IPS-18a (cell line): ENCODE results near the gene INO80C.

ENCODE experiments used
- H3K27ac ChIP-seq: one replicate; pipeline ENCODE4 v1.5.1; 2013; ENCODE audit warnings: low read length
- H3K27me3 ChIP-seq: one replicate; pipeline ENCODE4 v1.6.1; 2013; ENCODE audit warnings: mild to moderate bottlenecking, low read length; ENCODE audit not compliant: control insufficient read depth, insufficient read depth
- H3K36me3 ChIP-seq: one replicate; pipeline ENCODE4 v1.6.1; 2013; ENCODE audit warnings: low read depth, low read length; ENCODE audit not compliant: control insufficient read depth
- H3K4me1 ChIP-seq: one replicate; pipeline ENCODE4 v1.6.1; 2013; ENCODE audit warnings: low read depth, low read length; ENCODE audit not compliant: control insufficient read depth
- H3K4me3 ChIP-seq: one replicate; pipeline ENCODE4 v1.5.1; 2013; ENCODE audit warnings: low read length
- H3K9ac ChIP-seq: one replicate; pipeline ENCODE4 v1.6.1; 2013; ENCODE audit warnings: mild to moderate bottlenecking, low read length, moderate library complexity
- H3K9me3 ChIP-seq: one replicate; pipeline ENCODE4 v1.6.1; 2013; ENCODE audit warnings: low read depth, low read length; ENCODE audit not compliant: control insufficient read depth

Gene INO80C

GRCh38 chr18:35497370-35498197, at the start of gene INO80C:
Gene INO80C, minus strand, starts transcription at chr18:35497960. Its CDS starts 86 bp downstream, at chr18:35497874.
- H3K4me3 ChIP-seq = peak within 1 kb of the TSS; percentile 81

GRCh38 chr18:35547008-35547605, 49.3 kb upstream of the INO80C start:
- Histone ChIP-seq H3K27ac (no peak overlapping the region), H3K4me3 (no peak overlapping the region), H3K36me3 (no peaks in the 10 kb centered on the region), H3K27me3 (no peaks in the 10 kb centered on the region), H3K9me3 (no peaks in the 10 kb centered on the region), H3K9ac (no peak overlapping the region), H3K4me1 (no peaks in the 10 kb centered on the region)

More at GRCh38 chr18:35497370-35498197, at the start of gene INO80C:
- Histone ChIP-seq H3K4me1 (peaks cover 18% of the 10 kb centered on the region), H3K9me3 (no peaks in the 10 kb centered on the region), H3K27me3 (no peaks in the 10 kb centered on the region), H3K36me3 (no peaks in the 10 kb centered on the region), H3K27ac (peak within 1 kb of the TSS; percentile 78), H3K9ac (peak within 1 kb of the TSS; percentile 77)

GRCh38 chr18:35542356-35542755, 44.6 kb upstream of the INO80C start:
- no peaks in the 10 kb centered on the region for H3K4me1 ChIP-seq
- no peaks in the 10 kb centered on the region for H3K36me3 ChIP-seq
- no peaks in the 10 kb centered on the region for H3K9me3 ChIP-seq
- H3K27ac ChIP-seq = no peak overlapping the region
- no peak overlapping the region for H3K4me3 ChIP-seq
- no peaks in the 10 kb centered on the region for H3K27me3 ChIP-seq
- H3K9ac ChIP-seq = no peak overlapping the region

DNA sequence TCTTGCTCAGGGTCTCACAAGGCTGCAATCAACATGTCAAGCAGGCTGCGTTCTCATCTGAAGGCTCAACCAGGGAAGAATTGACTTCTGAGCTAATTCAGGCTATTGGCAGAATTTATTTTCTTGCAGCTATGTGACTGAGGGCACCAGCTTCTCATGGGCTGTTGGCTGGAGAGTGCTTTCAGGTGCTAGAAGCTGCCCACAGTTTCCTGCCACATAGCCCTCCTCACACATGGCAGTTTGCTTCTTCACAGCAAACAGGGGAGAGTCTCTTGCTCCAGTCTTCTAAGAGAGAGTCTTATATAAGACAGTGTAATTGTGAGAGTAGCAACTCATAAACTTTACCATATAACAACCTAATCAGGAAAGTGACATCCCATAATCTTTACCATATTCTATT, 37.5 kb upstream of the INO80C start:
- Histone ChIP-seq H3K4me3 (no peak overlapping the region), H3K4me1 (no peaks in the 10 kb centered on the region), H3K9me3 (peaks cover 4% of the 10 kb centered on the region), H3K9ac (no peak overlapping the region), H3K36me3 (no peaks in the 10 kb centered on the region), H3K27me3 (no peaks in the 10 kb centered on the region), H3K27ac (no peak overlapping the region)

GRCh38 chr18:35533916-35534405, 36.2 kb upstream of the INO80C start:
- Histone ChIP-seq H3K36me3 (no peaks in the 10 kb centered on the region), H3K4me1 (no peaks in the 10 kb centered on the region), H3K27me3 (no peaks in the 10 kb centered on the region), H3K9ac (no peak overlapping the region), H3K27ac (no peak overlapping the region), H3K9me3 (peaks cover 4% of the 10 kb centered on the region), H3K4me3 (no peak overlapping the region)

GRCh38 chr18:35528749-35529274, 31.1 kb upstream of the INO80C start:
- Histone ChIP-seq H3K4me1 (peaks cover 8% of the 10 kb centered on the region), H3K9ac (no peak overlapping the region), H3K4me3 (no peak overlapping the region), H3K27me3 (no peaks in the 10 kb centered on the region), H3K36me3 (no peaks in the 10 kb centered on the region), H3K9me3 (peaks cover 4% of the 10 kb centered on the region), H3K27ac (no peak overlapping the region)

- H3K27ac ChIP-seq = no peak overlapping the region
Measured at GRCh38 chr18:35526495-35527059, 28.8 kb upstream of the INO80C start.

GRCh38 chr18:35525795-35526494, 28.2 kb upstream of the INO80C start:
- peaks cover under 1% of the 10 kb centered on the region for H3K9me3 ChIP-seq
- H3K27ac ChIP-seq = no peak overlapping the region
- H3K27me3 ChIP-seq = no peaks in the 10 kb centered on the region
- H3K4me3 ChIP-seq = no peak overlapping the region
- H3K36me3 ChIP-seq = no peaks in the 10 kb centered on the region
- H3K9ac ChIP-seq = no peak overlapping the region
- H3K4me1 ChIP-seq = peaks cover 8% of the 10 kb centered on the region

More at GRCh38 chr18:35526495-35527059, 28.8 kb upstream of the INO80C start:
- H3K9ac ChIP-seq = no peak overlapping the region
- no peaks in the 10 kb centered on the region for H3K27me3 ChIP-seq
- no peaks in the 10 kb centered on the region for H3K36me3 ChIP-seq
- H3K9me3 ChIP-seq = peaks cover 4% of the 10 kb centered on the region
- H3K4me1 ChIP-seq = peaks cover 8% of the 10 kb centered on the region
- H3K4me3 ChIP-seq = no peak overlapping the region

GRCh38 chr18:35524226-35524625, 26.5 kb upstream of the INO80C start:
- H3K9me3 ChIP-seq = no peaks in the 10 kb centered on the region
- no peaks in the 10 kb centered on the region for H3K36me3 ChIP-seq
- peaks cover 8% of the 10 kb centered on the region for H3K4me1 ChIP-seq
- no peak overlapping the region for H3K9ac ChIP-seq
- no peak overlapping the region for H3K27ac ChIP-seq
- no peaks in the 10 kb centered on the region for H3K27me3 ChIP-seq
- H3K4me3 ChIP-seq = no peak overlapping the region

- Histone ChIP-seq H3K4me3 (no peak overlapping the region), H3K9ac (no peak overlapping the region), H3K36me3 (no peaks in the 10 kb centered on the region), H3K9me3 (no peaks in the 10 kb centered on the region), H3K4me1 (peaks cover 8% of the 10 kb centered on the region), H3K27me3 (no peaks in the 10 kb centered on the region), H3K27ac (no peak overlapping the region)
Measured at GRCh38 chr18:35522130-35522959, 24.6 kb upstream of the INO80C start.
